ENCODE data around the gene DDX1.

Gene DDX1

DNA sequence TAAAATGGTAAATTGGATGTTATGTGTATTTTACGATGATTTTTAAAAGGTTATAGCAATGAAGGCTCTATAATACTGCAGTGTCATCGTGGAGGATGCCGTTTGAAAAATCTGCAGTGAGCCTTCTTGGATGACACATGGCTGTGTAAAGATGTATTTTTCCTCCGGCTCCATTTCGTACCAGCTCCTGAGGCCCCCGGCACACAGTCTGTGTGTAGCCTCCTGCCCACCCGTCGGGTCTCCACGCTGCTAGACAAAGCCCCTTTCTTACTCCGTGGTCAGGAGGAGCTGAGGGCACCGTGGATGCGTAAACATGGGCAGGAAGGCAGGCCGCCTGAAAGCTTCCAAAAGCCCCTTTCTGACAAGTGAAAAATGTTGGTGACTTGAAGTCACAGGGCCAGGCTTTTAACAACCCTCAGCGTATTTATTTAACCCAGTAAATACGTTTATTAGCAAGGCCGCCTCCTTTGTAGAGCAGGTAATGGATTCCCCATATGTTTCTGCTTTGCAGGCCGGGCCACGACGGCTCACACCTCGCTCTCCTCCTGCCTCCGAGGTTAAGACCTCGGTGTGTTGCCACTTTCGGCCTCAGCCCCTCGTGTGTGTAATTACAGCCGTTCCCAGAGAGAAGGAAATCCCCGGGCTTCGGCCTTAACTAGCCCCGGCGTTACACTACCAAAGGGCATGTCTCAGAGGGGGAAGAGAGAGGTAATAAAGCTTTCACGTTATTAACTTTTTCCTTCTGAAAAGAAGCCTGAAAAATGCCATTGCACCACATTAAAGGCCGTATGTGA lies 72.8 kb downstream of the DDX1 start:
- DNase-seq (ENCODE audit: low read depth) = no peak

- DNase-seq (ENCODE audit: low read depth) = no peak
Observed at GRCh38 chr2:15665067-15665942, 73.6 kb downstream of the DDX1 start.

DNA sequence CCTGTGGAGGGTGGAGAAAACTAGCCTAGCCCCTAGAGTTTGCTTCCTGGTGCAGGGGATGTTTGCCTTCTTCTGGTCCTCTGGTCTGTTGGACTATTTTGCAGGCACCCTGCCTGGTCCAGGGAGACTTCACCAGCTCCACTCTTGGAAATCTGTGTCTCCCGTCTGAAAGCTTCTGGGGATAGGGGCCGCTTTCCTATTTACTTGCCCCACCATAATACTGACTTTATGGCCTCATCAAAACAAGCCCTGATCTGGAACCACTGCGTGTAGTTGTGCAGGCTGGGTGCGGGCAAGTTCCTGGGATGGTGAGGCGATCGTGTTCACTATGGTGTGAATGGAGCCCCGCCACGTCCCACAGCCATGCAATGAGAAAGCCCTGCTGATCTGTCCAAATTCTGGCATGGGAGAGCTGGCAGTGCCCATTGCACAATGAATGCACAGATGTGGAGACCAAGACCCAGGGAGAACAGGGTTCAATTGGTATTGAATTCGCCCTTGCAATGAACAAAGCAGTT lies 74.3 kb downstream of the DDX1 start:
- DNase-seq (ENCODE audit: low read depth) = no peak

DNA sequence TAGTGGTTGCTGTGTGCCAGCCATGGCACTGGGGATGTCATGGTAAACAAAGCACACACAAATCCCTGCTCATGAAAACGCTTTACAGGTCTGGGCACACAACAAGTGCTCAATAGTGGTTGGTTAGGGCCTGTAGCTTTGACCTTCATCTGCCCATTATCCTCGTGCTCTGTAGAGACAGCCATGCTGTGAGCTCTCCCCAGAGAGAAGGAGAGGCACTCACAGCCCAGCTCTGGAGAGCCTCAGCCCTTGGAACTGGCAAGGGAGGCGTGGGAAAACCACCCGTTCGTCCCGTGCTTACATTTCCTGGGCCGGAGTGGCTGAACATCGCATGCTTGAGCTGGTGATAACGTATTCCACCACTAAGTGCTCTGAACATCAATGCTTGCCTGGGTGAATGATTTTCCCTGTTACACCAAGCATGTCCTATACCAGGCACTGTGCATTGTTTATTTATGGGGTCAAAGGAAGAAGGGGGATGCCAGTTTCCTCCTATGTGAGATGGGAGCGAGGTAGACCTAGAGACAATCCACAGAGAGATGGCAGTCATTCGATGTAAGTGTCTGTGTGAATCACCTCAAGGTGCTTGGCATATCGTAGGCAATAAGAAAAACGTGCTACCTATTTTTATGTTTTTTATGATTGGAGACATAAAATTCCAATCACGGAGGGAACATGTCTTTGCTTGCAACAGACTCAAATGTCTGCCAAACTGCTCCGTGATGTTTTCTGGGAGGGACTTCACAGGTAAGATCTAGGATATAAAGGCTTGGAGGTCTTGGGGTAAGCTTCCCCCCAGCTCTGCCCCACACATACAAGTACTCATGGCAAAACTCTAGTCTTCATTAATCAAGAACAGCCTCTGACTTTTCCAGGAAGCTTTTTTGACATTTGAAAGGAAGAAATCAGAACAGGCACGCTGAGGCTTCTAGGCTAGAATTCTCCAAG lies 75.5 kb downstream of the DDX1 start:
- DNase-seq (ENCODE audit: low read depth) = no peak

DNA sequence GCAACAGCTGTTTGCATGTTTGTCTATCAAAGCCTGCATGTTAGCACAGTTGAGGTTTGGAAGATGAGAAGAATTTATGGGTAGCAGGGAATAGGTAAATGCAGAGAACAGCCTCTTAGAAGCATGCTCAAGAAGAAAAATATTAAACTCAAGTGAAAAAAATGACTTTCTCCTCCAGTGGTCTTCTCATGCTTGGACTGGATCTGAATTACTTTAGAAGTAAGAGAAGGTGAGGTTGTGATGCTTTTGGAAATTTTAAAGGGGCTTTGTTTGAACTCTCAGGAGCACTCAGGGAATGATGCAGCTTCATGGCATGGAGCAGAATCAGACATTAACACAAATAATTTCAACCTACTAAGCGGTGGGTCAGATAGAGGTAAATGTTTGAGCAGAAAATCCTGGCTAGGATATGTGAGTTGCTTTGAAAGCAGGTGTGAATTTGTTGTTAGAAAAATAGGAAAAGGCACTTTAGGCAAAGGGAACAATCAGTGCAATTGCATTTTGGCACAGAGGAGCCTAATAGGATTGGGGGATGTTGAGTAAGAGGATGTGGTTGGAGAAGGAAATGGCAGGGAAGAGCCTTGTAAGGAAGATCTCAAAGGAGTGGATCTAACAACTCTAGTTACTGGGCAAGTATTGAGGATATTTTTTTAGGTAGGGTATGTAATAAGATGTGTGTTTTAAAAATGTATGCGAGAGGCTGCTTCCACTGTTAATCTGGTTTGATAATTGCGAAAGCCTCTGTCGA lies 76.3 kb downstream of the DDX1 start:
- DNase-seq (ENCODE audit: low read depth) = no peak

- DNase-seq (ENCODE audit: low read depth) = no peak
Observed at GRCh38 chr2:15668611-15669305, 77.1 kb downstream of the DDX1 start.

DNA sequence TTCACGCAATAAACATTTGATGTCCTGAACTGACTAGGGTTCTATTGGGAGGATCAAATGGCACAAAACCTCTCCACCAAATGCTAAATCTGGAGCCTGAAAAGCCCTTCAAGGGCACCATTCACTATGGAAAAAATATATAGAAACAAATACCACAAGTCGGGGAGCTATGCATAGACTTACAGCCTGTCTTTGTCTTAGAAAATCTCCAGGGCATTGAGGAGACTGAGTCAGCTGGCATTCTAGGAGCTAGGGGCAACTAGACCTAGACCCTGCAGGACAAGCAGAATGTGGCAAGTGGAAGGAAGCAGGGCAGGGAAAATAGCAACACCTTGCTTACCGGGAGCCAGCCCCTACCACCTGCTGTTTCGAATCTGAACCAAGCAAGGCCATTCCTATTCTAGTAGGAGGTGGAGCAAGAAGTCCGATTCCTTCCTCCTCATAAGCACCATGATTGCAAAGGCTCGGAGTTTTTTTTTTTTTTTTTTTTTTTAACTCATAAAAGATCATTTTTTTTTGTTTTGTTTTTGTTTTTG lies 77.8 kb downstream of the DDX1 start:
- DNase-seq (ENCODE audit: low read depth) = no peak

DNA sequence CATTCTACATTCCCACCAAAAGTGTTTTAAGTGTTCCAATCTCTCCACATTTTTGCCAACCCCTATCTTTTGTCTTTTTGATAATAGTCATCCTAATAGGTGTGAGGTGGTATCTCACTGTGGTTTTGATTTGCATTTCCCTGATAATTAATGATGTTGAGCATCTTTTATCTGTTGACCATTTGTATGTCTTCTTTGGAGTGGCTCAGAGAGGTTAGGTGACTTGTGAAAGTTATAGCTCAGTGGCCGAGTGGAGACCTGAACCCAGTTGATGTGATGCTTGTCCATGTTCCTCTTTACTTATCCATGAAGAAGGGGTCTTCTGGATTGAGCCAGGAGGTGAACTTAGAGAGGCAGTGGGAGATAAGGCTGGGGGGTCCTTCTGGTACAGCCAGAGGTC lies 78.8 kb downstream of the DDX1 start:
- no peak for DNase-seq (ENCODE audit: low read depth)

DNA sequence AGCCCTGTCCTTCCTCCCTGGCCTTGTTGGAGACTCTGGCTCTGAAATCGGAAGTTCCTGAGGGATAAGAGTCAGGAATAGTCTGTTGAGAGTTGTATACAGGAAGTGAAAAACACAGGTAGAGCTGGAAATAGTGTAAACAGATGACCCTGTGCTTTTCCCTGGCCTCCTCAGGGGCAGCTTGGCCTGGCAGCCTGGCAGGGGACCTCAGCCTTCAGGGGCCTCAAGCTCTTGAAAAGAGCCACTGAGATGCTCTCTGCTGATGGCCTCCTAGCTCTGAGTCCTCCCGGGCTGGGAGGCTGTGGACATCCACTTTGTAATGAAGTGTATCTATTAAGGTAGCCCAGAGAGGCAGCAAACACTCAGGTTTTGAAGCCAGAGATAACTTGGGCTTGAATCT lies 79.3 kb downstream of the DDX1 start:
- no peak for DNase-seq (ENCODE audit: low read depth)

DNA sequence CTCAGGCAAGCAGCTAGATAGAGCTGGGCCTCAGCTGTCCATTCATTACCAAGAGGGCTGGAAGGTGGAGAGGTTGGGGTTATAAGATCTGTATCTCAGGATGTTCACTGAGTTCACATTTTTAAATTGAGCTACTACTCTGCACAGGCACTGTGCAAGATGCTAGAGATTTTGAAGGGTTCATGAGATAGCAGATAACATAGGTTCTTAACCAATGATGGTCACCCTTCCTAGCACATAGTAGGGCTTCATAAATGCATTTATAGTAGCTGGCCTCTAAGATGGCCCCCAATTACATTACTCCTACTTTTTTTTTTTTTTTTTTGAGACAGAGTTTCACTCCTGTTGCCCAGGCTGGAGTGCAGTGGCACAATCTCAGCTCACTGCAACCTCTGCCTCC lies 79.7 kb downstream of the DDX1 start:
- no peak for DNase-seq (ENCODE audit: low read depth)

- no peak for DNase-seq (ENCODE audit: low read depth)
Observed at GRCh38 chr2:15671842-15672815, 80.5 kb downstream of the DDX1 start.

GRCh38 chr2:15672961-15673918 lies 81.6 kb downstream of the DDX1 start:
- no peak for DNase-seq (ENCODE audit: low read depth)

DNA sequence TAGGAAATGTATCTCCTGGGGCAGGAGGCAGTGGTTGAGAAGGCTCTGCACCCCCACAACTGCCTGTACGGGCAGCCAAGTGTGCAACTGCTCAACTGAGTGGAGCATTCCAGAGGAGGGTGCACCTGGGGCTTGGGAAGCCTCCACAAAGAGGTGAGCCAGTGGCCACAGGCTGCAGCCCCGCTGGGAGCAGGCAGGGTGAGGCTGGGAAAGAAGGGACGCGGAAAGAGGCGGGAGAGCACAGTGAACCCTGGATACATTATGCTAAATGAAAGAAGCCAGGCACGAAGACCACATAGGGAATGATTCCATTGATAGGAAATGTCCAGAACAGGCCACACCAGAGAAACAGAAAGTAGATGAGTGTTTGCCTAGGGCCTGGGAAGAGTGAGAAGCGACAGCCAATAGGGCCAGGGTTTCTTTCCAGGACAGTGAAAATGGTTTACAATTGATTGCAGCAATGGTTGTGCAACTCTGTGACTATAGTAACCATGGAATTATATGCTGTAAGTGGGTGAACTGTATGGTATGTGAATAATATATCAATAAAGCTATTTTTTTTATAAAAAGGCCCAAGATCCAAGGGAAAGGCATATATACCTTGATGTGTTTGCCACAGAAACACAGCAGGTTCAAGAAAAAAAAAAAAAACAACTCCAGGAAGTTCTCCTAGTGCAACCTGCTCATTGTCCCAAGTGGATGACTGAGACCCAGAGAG lies 82.4 kb downstream of the DDX1 start:
- no peak for DNase-seq (ENCODE audit: low read depth)

DNA sequence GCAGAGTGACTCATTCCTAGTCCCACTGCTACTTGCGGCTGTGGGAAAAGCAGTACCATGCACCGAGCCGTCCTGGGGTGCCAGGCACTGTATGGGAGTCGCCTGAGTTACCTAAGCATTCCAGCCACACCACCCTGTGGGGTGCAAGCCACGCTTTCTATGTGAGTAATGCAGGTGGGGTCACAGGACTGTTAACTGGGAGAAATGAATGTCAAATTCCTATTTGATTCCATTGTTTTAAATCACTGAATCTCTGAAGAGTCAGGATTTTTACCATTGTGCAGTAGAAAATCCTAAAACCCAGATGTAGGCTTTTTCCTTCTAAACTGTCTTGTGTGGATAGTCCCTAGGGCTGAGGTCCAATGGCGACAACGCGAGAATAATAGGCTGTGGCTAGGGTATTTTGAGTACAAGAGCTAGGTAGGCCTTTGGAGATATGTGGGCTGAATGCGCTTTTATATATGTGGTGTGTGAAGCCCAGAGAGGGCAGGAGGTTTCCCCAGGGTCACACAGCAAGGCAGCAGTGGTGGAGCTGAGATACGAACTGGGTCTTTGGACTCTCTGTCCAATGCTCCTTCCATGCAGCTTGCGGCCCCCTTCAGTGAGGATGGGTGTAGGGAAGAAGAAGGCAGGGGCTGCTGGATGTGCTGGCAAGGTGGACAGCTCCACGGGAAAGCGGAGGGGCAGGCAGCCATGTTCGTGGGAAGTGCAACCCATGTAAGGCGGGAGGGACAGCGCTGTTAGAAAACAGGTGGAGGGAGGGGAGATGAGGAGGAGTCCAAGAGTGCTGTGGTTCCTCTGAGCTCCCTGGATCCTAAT lies 83.2 kb downstream of the DDX1 start:
- DNase-seq (ENCODE audit: low read depth) = no peak

DNA sequence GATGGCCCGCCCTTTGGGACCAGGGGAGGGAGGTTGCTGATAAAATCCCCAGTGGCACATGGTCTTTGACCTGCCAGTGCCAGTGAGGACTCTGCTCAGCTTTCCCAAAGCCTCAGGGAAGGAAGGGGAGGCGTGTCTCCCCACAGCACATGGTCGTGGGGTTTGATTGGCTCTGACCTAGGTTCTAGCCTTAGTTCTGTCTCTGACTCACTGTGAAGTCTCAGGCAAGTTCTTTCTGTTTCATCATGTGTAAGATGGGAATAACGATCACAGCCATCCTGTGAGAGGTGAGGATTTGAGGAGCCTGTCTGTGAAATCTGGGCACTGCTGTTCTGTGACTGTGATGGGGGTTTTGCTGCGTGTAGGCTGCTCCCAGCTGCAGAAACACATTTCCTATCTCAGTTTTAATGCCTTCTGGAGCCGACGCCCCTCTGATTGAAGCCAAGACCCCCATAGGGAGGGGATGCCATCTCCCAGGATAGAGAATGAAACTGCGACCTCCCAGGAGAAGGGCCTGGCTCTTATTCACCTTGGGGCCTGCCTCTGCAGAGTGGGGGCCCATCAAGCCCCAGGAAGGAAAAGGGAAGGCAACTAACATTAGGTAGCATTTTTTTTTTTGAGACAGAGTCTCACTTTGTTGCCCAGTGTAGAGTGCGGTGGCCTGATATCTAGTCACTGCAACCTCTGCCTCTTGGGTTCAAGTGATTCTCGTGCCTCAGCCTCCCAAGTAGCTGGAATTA lies 84.0 kb downstream of the DDX1 start:
- DNase-seq (ENCODE audit: low read depth) = no peak
